GM21619 (cell line): ENCODE results near the gene MAN2A1.
"Not testable (repeated sequence)": the region's sequence is repeated elsewhere in the genome, so short reads cannot be mapped to it uniquely, and the experiment has no call there.

Experiments
- ATAC-seq: cut with Tn5 transposase; IDR thresholded peaks from one replicate; pipeline ENCODE4 v1.9.1; 2021; ENCODE audit not compliant: unreplicated experiment

Gene MAN2A1

DNA sequence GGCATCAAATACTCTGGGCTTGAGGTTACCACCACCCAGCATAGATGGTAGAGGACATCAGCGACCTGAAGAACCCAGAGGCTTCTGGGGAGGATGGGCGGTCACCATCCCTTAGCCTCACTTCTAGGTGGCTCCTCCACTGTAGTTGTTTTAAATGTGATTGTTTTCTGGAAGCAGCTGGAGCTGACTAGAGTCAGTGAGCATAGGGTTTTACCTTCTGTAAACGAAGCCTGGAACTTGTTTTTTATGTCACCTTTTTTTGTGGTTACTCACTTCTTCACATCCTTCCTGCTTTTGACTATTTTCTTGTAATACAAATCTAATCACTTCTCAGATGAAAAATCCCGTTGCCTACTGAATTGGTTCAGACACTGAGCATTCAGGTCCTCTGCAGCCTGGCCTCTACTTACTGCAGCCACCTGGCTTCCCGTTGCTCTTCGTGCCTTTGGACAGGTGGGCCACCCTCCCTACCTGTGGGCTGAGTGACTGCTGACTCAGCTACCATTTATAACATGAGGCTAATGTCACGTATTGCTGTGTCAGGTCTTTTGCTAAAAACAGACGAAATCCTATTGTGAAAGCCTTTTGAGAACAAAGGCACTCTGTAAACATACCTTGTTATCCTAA is 167.8 kb downstream of the MAN2A1 start:
- no peak for ATAC-seq

GRCh38 chr5:109859537-109859936 is 169.8 kb downstream of the MAN2A1 start:
- ATAC-seq, result no peak

DNA sequence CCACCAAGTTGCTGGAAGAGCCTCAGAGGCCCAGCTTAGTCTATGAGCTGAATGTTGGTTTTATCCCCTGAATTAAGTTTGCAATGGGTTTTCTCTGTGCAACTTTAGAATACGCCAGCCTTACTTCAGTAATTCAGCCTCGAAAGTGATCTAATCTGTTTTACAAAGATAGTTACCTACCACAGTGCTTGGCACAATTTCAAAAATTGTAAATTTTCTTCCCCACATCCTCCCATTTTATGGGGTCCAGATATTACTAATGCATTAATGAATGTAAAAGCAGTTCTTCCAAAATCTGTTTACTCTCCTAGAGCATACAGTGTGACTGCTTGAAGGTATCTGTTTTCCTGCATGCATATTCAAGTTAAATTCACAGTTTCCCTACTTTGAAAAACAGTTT is 172.6 kb downstream of the MAN2A1 start:
- ATAC-seq, result no peak

DNA sequence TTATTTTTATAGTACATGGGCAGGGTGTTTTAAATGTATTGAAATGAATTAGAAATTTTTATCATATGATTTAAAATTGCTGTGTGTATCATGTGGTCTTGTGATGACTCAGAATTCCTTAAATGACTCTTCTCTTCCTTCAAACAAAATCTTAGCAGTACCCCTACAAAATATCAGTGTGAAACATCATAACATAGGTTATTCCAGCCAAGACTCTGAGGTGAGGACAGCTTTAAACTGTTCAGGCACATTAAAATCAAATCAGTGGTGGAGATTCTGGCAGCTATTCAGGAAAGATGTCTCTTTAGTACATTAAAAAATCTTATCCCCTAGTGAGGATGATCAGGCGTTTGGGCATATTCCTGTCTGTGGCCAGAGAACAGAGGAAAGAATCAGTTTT is 174.0 kb downstream of the MAN2A1 start:
- no peak for ATAC-seq

DNA sequence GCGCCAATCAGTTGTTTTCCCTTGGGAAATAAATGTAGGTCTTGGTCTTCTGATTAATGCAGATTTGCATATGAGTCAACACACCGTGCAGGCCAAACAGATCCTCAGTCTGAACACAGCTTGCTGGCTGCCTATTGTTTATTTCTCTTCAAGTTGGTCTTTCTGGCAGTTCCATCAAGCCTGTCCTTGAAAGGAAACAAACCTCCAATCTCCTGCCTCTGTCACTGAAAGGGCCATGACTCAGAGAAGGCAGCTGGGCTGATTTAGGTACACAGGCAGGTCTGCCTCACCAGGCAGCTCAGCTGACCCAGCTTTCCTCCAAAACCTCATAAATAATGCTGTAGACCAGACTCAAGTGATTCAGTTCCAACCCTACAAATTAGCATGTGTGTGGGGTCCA is 175.9 kb downstream of the MAN2A1 start:
- ATAC-seq, result peak; percentile 49

GRCh38 chr5:109866051-109866450 is 176.3 kb downstream of the MAN2A1 start:
- ATAC-seq, result no peak

DNA sequence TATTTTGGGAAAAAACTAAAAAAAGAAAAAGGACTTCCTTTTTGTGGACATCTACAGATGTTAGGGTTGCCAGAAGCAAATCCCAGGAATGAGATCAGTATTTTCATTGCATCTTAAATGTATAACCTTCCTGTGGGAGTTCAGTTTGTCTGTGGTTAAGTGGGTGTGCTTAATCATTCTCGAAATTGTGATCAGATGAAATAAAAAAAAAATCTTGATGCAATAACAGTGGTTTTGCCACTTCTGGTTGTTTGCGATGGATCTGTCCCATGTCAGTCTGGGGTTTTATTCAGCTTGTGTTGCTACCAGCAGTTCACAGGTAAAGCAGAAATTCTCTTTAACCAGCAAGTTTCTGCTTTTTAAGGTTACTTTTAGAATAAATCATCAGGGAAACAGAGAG is 179.0 kb downstream of the MAN2A1 start:
- ATAC-seq, result no peak

DNA sequence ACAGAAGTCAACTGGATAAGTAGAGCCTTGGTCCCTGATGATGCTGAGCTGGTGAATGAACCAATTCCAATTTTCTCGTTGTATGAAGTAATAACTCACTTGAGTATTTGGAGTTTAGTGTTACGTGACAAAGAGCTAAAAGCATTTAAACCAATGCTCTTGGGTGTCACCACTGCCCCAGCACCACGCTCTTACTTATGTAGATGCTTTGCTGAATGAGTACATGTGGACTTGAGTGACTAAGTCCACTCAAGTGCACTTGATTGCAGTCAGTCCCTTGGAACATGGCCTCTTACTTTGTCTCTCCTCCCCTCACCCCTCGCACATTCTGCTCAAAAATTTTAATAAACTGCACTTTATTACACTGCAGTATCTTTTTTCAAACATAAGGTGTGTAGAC is 184.0 kb downstream of the MAN2A1 start:
- no peak for ATAC-seq

- ATAC-seq, result no peak
These were observed 184.4 kb downstream of the MAN2A1 start for GRCh38 chr5:109874108-109874507.

- no peak for ATAC-seq
These were observed 186.5 kb downstream of the MAN2A1 start for GRCh38 chr5:109876030-109876725.

DNA sequence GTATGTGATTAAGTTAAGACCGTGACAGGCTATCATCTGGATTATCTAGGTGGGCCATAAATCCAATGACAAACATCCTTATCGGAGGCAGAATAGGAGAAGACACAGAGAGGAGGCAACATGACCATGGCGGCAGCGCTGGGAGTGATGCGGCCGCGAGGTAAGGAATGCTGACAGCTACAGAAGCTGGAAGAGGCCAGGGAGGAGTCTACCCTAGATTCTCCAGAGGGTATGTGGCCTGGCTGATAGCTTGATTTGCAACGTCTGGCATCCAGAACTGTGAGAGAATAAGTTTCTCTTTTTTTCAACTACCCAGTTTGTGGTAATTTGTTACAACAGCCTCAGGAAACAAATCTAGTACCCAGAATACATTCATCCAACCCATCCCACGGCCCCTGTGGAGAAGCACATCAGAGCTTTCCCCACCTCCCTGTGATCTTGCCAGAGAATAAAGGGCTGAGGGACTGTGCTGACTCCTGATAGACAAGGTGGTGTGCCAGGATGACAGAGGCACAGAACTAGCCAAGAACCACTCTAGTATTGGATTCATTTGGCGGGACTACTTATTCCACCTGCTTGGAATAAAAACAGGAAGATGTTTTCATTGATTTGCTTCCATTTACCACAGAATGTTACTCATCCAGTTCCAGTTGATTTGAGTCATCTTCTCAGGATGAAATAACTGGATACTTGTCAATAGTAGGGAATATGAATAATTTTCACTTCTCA is 187.4 kb downstream of the MAN2A1 start:
- ATAC-seq, result no peak

- no peak for ATAC-seq
These were observed 187.9 kb downstream of the MAN2A1 start for GRCh38 chr5:109877670-109878045.

- no peak for ATAC-seq
These were observed 189.2 kb downstream of the MAN2A1 start for GRCh38 chr5:109878887-109879286.

GRCh38 chr5:109880907-109881685 is 191.4 kb downstream of the MAN2A1 start:
- ATAC-seq, result no peak

GRCh38 chr5:109882546-109882945 is 192.8 kb downstream of the MAN2A1 start:
- ATAC-seq, result no peak

- ATAC-seq, result no peak
These were observed 194.9 kb downstream of the MAN2A1 start for GRCh38 chr5:109884676-109885075.

GRCh38 chr5:109885205-109885604 is 195.5 kb downstream of the MAN2A1 start:
- no peak for ATAC-seq

- no peak for ATAC-seq
These were observed 199.3 kb downstream of the MAN2A1 start for GRCh38 chr5:109888989-109889388.

DNA sequence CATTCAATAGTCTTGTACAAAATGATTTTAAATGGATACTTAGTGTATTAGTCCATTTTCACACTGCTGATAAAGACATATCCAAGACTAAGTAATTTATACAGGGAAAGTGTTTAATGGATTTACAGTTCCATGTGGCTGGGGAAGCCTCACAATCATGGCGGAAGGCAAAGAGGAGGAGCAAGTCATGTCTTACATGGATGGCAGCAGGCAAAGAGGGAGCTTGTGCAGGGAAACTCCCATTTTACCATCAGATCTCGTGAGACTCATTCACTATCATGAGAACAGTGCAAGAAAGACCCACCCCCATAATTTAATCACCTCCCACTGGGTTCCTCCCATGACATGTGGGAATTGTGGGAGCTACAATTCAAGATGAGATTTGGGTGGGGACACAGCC is 203.5 kb downstream of the MAN2A1 start:
- not testable (repeated sequence) for ATAC-seq

DNA sequence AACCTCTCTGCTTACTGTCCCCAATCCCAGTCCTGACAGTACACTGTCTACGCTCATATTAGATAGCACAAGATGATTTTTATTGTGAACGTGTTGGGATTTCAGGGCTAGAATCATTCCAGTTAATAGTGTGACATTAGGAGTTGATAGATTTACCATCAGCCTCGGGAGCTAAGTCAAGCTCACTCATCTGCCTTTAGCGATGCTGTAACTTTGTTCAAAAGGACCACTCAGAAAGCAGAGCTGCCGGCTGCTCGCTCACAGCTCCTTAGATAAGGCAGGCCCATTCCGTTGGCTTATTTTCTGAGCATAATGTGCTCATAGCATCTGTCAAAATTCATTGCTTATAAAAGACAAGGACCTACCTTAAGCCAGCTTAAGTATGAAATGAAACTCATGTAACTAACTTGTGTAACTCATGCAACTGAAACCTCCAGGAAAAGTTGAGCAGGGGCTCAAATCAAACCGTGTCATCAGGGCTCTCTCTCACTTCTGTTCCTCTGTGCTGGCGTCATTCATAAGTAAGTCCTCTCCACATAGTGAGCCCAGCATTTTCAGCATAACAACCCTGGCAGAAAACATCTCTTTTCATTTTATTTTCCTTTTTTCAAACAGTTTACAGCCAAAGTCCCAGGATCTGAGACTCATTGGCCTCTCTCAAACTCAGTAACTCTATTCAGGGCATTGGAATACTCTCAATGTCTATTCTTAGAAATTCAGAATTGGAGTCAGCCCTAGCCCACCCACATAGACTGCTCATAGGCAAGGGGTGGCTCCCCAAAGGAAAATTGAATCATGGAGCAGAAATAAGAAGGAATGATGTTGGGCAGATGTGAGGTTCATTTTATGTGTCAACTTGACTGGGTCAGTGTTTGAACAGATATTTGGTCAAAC is 208.8 kb downstream of the MAN2A1 start:
- ATAC-seq, result no peak

- no peak for ATAC-seq
These were observed 209.4 kb downstream of the MAN2A1 start for GRCh38 chr5:109899163-109899535.
